GM23248 (cell line): ENCODE data around the gene WDR55.

Experiments used
- EZH2 ChIP-seq: fragments of 200-600 bp; sonication (generic); IDR thresholded peaks from 2 replicates; pipeline ENCODE4 v1.6.1; 2018; ENCODE audit warnings: antibody characterized with exemption, mild to moderate bottlenecking; ENCODE audit not compliant: insufficient read depth, poor library complexity, severe bottlenecking
- EZH2phosphoT487 ChIP-seq: fragments of 200-600 bp; sonication (generic); IDR thresholded peaks from 2 replicates; pipeline ENCODE4 v1.6.1; 2018; ENCODE audit warnings: antibody characterized with exemption, moderate library complexity, mild to moderate bottlenecking, low read depth; ENCODE audit not compliant: insufficient read depth

DNA sequence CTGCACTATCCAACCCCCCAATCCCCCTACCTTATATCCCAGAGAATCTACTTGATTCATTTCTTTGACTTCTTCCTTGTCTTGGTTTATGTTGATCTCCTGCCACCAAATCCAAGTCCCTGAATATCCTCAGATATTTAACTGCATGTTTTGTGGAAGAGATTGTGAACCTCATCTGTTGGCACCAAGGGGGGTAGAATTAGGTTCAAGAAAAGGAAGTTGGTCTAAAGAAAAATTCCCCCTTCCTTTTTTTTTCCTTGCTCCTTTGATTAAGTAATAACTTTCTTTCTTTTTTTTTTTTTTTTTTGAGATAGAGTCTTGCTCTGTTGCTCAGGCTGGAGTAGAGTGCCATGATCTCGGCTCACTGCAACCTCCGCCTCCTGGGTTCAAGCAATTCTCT is 31.2 kb upstream of the WDR55 start:
- no peak for TF ChIP-seq EZH2
- no peak for TF ChIP-seq EZH2phosphoT487
